Adrenal gland (tissue), 12 donors: ENCODE data around the gene MTMR12. TPM values are rescaled to one million over a fixed set of nuclear protein-coding genes. Genes with fewer than 3 reads are reported as not detected.

Experiments used
- DNase-seq, 7 donors: peaks; one replicate each; pipeline ENCODE4 v3.0.0-alpha.2; 2019 to 2020
- H3K27ac ChIP-seq, 5 donors: fragments of 200-600 bp; sonication (generic) in 4 of 5; 1 replicate in 3 of 5; 2 replicates in 2 of 5; pipeline versions ENCODE4 v1.5.1 to v1.8.0; 2016 to 2020; ENCODE audit warnings: mild to moderate bottlenecking in 1 of 5
- H3K27me3 ChIP-seq: fragments of 200-600 bp; 2 replicates; pipeline ENCODE4 v1.8.0; 2021
- H3K36me3 ChIP-seq, 2 donors: fragments of 200-600 bp; replicated peaks in 1 of 2; 1 replicate in 1 of 2; 2 replicates in 1 of 2; pipeline versions ENCODE4 v1.5.1 to v1.8.0; 2018 to 2022
- H3K4me1 ChIP-seq, 2 donors: fragments of 200-600 bp; replicated peaks in 1 of 2; 1 replicate in 1 of 2; 2 replicates in 1 of 2; pipeline versions ENCODE4 v1.5.1 to v1.8.0; 2018 to 2021
- H3K4me3 ChIP-seq, 4 donors: fragments of 200-600 bp; sonication (generic) in 3 of 4; one replicate each; pipeline ENCODE4 v1.5.1; 2016 to 2018
- H3K9me3 ChIP-seq, 3 donors: fragments of 200-600 bp; sonication (generic) in 1 of 3; replicated peaks in 1 of 3; 1 replicate in 2 of 3; 2 replicates in 1 of 3; pipeline versions ENCODE4 v1.5.1 to v1.8.0; 2016 to 2021
- POLR2A ChIP-seq, 2 donors: fragments of 450-650 bp; IDR thresholded peaks; one replicate each; pipeline ENCODE4 v1.6.1; 2017; ENCODE audit warnings: antibody characterized with exemption in 2 of 2, mild to moderate bottlenecking in 2 of 2, moderate library complexity in 1 of 2
- WGBS, 4 donors: extraction: QIAGEN DNeasy Blood & Tissue Kit in 2 of 4; methylation state at CpG; one replicate each; pipeline versions ENCODE4 v1.1.5 to v1.1.7; 2013 to 2017; 5-methylcytosine and 5-hydroxymethylcytosine counted together
- intact Hi-C, 2 donors: fragments of 100-400 bp; cut with DNase I; formaldehyde crosslinking; loops; one replicate each; pipeline versions ENCODE4 v1.14.1 to v1.15.0; 2022 to 2023
- polyA plus RNA-seq, 3 donors: library from polyadenylated mRNA; stranded (reverse); fragments of 200-250 nt in 2 of 3; fragments of 350-450 nt in 1 of 3; fragmentation: Illumina TruSeq in 1 of 3; extraction: RNeasy Lipid Tissue Mini Kit (QIAGEN cat#74804) in 1 of 3; gene quantifications; one replicate each; pipeline ENCODE4 v1.2.3, GENCODE V29; 2013 to 2014
- total RNA-seq, 9 donors: library from RNA; depleted of rRNA in 4 of 9; stranded (reverse); fragments of >200 nt in 4 of 9; fragments of 120-200 nt in 1 of 9; fragmentation: NEBNext Ultra II Directional in 1 of 9; extraction: Animal tissue kit (Norgen Biotek cat#: 25700) in 1 of 9; gene quantifications; one replicate each; pipeline versions ENCODE4 v1.1.0 to v1.2.4, GENCODE V29; 2013 to 2023
- TF ChIP-seq, protein P1 (sequence below), 6 experiments: fragments of 450-650 bp in 4 of 6; fragments of 200-600 bp in 2 of 6; sonication (generic) in 1 of 6; IDR thresholded peaks; 1 replicate in 5 of 6; 2 replicates in 1 of 6; pipeline versions ENCODE4 v1.5.1 to v1.8.0; 2016 to 2021; ENCODE audit warnings: antibody characterized with exemption in 6 of 6, mild to moderate bottlenecking in 2 of 6, moderate library complexity in 1 of 6
- donor health status: healthy with polysubstance abuse.
- donor health status: Bipolar disorder and iron deficiency.
- donor health status: DM: yes; HTN: yes; CAD: no.
- donor health status: DM: no; HTN: no; CAD: no.
- donor health status: DM: no; HTN: no; CAD: no.
- donor health status: DM: yes; HTN: yes; CAD: no.

MTMR12 gene
- total and polyA plus RNA-seq, 12 donors = 4.5 to 30.7 (median 22.9) TPM

DNA sequence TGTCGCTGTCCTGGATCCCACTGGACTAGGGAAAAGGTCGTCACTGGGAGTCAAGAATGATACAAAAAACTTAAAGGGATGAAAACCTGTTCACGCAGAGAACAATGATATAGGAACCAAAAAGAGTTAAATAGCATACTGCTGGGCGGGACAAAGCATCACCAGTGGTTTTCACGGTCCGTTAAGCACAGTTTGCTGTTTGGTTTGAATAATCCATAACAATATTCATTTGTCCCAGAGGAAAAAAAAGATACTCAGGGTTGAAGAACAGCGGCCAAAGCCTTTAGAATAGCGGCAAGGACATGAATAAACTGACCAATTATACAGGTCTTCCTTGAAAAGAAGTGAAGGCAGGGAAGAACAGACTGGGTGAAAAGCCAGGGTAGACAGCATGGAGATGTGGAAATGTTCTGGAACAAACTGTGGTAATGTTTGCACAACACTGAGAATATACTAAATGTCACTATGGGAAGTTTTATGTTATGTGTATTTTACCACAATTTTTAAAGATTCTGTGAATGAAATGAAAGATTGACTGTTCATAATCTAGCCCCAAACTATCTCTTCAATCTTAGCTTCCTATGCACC, 60.8 kb downstream of the MTMR12 start:
- H3K27me3 ChIP-seq = no peaks in the 10 kb centered on the region
- H3K36me3 ChIP-seq = peaks cover 0 to 50% of the 10 kb centered on the region in 2 donors
- H3K9me3 ChIP-seq = no peaks in the 10 kb centered on the region
- no peak overlapping the region for H3K27ac ChIP-seq
- no peak overlapping the region for H3K4me3 ChIP-seq
- 91 to 96% (median 93%) methylated on average over 8 of the region's 8 CpGs for WGBS, 4 donors
- TF ChIP-seq, protein P1, sequence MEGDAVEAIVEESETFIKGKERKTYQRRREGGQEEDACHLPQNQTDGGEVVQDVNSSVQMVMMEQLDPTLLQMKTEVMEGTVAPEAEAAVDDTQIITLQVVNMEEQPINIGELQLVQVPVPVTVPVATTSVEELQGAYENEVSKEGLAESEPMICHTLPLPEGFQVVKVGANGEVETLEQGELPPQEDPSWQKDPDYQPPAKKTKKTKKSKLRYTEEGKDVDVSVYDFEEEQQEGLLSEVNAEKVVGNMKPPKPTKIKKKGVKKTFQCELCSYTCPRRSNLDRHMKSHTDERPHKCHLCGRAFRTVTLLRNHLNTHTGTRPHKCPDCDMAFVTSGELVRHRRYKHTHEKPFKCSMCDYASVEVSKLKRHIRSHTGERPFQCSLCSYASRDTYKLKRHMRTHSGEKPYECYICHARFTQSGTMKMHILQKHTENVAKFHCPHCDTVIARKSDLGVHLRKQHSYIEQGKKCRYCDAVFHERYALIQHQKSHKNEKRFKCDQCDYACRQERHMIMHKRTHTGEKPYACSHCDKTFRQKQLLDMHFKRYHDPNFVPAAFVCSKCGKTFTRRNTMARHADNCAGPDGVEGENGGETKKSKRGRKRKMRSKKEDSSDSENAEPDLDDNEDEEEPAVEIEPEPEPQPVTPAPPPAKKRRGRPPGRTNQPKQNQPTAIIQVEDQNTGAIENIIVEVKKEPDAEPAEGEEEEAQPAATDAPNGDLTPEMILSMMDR (IDR thresholded peaks at IDR 0.05) = no peak
- no peak for TF ChIP-seq POLR2A (IDR thresholded peaks at IDR 0.05)
- peaks cover 0 to 10% of the 10 kb centered on the region in 2 donors for H3K4me1 ChIP-seq
- intact Hi-C loops = no loop called here
- DNase-seq = no peak

DNA sequence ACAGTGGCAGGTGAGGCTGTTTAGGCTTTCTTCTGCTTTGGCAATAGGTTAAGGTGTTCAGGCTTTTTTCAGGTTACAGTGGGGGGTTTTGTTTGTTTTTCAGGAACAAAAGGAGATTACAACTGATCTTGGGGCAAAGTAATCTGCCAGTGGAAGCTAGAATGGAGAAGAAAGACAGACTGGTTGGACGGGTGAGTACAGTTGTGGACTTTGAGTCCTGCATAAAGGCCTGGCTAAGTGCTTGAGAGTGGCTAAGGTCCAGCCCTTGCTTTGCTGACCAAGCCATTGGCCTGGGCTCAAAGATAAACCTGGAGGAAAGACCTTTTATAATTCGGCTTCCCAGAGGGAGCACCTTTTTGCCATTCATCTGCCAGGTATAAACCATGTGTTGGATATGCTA, 63.1 kb downstream of the MTMR12 start:
- intact Hi-C loops = no loop called here
- Histone ChIP-seq H3K27me3 (no peaks in the 10 kb centered on the region), H3K36me3 (peaks cover 0 to 44% of the 10 kb centered on the region in 2 donors), H3K27ac (no peak overlapping the region), H3K4me3 (no peak overlapping the region), H3K9me3 (no peaks in the 10 kb centered on the region), H3K4me1 (no peaks in the 10 kb centered on the region)
- no peak for TF ChIP-seq POLR2A (IDR thresholded peaks at IDR 0.05)
- TF ChIP-seq, protein P1 (IDR thresholded peaks at IDR 0.05) = no peak
- 89 to 98% (median 94%) methylated on average over 2 of the region's 2 CpGs for WGBS, 4 donors
- no peak for DNase-seq

DNA sequence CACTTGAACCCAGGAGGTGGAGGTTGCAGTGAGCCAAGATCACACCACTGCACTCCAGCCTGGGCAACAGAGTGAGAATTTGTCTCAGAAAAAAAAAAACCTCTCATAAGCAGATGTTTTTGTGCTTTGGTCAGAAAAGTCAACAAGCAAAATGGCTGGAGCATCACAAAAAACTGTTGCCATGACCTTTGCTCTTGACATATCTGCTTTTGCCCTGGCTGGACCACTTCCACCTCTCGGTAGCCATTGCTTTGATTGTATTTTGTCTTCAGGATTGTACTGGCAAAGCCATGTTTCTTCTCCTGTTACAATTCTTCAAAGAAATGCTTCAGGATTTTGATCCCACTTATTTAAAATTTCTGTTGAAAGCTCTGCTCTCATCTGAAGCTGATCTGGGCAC, 67.0 kb downstream of the MTMR12 start:
- Histone ChIP-seq H3K36me3 (peaks cover 0 to 36% of the 10 kb centered on the region in 2 donors), H3K4me1 (no peaks in the 10 kb centered on the region), H3K9me3 (no peaks in the 10 kb centered on the region), H3K27me3 (no peaks in the 10 kb centered on the region), H3K27ac (no peak overlapping the region), H3K4me3 (no peak overlapping the region)
- no peak for TF ChIP-seq POLR2A (IDR thresholded peaks at IDR 0.05)
- TF ChIP-seq, protein P1 (IDR thresholded peaks at IDR 0.05) = no peak
- WGBS, 4 donors = 89 to 100% (median 98%) methylated on average over 1 of the region's 1 CpG
- intact Hi-C loops = no loop called here
- DNase-seq = no peak

DNA sequence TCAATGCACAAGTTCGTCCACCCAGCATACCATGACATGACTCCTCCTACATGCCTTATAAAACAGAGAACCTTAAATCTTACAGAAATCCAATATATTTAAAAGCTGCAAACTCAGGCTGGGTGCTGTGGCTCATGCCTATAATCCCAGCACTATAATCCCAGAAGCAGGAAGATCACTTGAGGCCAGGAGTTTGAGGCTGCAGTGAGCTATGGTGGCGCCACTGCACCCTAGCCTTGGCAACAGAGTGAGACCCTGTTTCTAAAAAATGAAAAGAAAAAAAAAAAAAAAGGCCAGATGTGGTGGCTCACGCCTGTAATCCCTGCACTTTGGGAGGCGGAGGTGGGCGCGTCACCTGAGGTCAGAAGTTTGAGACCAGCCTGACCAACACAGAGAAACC, 68.7 kb downstream of the MTMR12 start:
- H3K9me3 ChIP-seq = no peaks in the 10 kb centered on the region
- TF ChIP-seq, protein P1 (IDR thresholded peaks at IDR 0.05) = no peak
- TF ChIP-seq POLR2A (IDR thresholded peaks at IDR 0.05) = no peak
- no peak overlapping the region for H3K27ac ChIP-seq
- peaks cover 0 to 38% of the 10 kb centered on the region in 2 donors for H3K36me3 ChIP-seq
- 91 to 100% (median 97%) methylated on average over 6 of the region's 6 CpGs for WGBS, 4 donors
- intact Hi-C loops = no loop called here
- DNase-seq = no peak
- H3K4me3 ChIP-seq = no peak overlapping the region
- no peaks in the 10 kb centered on the region for H3K27me3 ChIP-seq
- H3K4me1 ChIP-seq = no peaks in the 10 kb centered on the region
